ENCODE measurements around the gene CPO.

DNA sequence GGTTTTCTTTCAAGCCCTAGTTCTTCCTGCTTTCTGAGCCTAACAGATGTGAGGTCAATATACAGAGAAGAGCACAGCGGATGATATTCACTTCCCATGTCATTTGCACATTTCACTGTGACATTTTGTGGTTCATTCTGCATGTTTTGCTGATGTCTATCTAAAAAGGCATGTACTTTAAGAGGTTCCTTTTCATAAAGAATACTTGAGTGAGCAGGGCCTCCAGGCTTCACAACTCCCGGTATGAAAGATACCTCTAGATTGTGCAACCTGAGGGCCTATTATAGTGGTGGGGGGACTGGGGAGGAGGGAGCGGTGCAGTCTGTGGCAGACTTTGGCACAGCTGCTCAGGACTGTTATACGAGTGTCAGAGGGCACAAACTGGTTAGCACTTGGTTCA is 54.6 kb downstream of the CPO start:
- TF ChIP-seq EZH2phosphoT487 (IDR thresholded peaks at IDR 0.05; ENCODE audit: low read depth, severe bottlenecking, unreplicated experiment): no peak
- TF ChIP-seq, protein P1, sequence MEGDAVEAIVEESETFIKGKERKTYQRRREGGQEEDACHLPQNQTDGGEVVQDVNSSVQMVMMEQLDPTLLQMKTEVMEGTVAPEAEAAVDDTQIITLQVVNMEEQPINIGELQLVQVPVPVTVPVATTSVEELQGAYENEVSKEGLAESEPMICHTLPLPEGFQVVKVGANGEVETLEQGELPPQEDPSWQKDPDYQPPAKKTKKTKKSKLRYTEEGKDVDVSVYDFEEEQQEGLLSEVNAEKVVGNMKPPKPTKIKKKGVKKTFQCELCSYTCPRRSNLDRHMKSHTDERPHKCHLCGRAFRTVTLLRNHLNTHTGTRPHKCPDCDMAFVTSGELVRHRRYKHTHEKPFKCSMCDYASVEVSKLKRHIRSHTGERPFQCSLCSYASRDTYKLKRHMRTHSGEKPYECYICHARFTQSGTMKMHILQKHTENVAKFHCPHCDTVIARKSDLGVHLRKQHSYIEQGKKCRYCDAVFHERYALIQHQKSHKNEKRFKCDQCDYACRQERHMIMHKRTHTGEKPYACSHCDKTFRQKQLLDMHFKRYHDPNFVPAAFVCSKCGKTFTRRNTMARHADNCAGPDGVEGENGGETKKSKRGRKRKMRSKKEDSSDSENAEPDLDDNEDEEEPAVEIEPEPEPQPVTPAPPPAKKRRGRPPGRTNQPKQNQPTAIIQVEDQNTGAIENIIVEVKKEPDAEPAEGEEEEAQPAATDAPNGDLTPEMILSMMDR (IDR thresholded peaks at IDR 0.05; ENCODE audit: poor library complexity): no peak
